CMK (cell line): Measurements from ENCODE around the gene ADGRG1.

Source experiments
- DNase-seq: peaks from one replicate; pipeline ENCODE4 v3.0.0-alpha.2; 2010; ENCODE audit warnings: low read depth

Gene ADGRG1

DNA sequence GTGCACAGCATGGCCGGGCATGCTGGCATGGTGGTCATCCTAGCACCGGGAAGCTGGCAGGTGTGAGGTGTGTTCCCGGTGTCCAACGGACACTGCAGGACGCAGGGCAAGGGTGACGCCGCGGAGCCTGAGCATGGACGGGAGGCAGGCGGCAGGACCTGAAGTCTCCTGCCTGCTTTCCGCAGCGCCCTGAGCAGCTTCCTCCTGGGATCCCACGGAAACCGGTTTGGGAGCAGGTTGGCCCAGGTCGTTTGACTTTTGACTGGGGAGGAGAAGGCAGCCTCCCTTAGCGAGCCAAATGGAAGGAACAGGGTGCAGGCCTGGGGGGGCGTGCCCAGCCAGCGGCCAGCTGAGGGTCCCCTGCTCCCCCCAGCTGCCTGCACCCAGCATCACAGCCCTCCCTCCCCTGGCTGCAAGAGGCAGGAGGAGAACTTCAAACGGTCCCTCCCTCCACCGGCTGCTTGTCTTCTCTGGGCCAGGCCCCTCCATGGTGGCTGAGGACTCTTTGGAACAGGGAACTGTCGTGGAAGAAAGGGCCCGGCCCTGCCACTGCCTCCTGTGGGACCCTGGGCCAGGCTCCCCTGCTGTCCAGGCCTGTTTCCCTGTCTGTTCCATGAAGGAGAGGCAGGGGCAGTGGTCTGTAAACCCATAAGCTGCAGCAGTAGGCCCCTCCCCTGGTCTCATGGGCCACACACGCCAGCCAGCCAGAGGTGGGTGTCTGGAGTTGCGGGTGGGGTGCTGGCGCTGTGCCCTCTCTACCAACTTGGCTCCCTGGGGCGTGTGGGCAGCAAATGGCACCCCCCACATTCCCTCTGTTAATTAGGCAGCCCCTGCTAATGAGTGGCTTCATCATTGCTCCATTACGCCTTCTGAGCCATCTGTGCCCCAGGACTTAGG, 7.8 kb upstream of the ADGRG1 start:
- no peak for DNase-seq

DNA sequence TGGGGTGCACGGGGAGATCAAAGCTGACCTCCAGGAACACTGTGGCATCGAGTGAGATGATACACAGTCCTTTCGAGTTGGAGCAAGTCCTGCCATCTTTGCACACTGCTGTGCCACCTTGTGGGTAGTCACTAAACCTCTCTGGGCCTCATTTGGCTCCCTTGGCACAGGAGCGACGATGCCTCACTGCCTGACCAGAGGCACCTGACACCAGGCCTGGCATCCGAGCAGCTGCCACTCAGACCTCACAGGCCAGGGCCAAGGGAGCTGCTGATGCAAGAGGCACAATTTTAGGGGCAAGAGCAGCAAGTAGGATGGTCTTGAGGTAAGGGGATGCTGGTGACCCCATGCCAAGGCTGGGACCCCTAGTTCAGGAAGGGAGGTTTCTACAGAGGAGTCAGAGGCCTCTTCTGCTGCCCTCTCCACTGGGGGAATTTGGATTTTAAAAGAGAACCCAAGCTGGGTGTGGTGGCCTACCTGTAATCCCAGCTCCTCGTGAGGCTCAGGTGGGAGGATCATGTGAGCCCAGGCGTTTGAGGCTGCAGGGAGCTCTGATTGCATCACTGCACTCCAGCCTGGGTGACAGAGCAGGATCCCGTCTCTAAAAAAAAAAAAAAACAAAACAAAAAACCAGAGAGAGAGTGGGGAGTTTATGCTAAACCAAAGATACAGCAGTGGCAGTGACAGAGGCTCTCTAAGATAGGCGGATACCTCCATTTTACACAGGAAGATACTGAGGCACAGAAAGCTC, 6.7 kb upstream of the ADGRG1 start:
- DNase-seq: no peak

- no peak for DNase-seq
Measured at GRCh38 chr16:57622361-57623250, 5.8 kb upstream of the ADGRG1 start.

- DNase-seq: no peak
Measured at GRCh38 chr16:57623251-57624043, 5.0 kb upstream of the ADGRG1 start.

DNA sequence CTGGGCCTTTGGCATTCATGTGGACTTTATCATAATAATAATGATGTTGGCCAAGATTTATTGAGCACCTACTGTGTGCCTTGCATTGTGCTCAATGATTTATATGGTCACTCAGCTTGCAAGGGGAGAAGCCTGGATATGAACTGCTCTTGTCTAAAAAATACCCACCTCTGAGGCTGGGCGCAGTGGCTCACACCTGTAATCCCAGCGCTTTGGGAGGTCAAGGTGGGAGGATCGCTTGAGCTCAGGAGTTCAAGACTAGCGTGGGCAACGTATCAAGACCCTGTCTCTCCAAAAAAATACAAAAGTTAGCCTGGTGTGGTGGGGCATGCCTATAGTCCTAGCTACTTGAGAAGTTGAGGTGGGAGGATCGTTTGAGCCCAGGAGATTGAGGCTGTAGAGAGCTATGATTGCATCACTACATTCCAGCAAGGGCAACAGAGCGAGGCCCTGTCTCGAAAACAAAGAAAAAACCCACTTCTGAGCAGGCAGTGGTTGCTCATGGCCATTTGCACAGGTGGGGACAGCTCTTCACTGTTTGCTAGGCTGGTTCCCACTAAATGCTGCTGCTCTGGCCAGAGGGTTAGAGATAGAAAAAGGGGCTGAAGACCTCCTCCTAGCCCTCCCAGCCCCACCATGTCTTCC, 4.3 kb upstream of the ADGRG1 start:
- no peak for DNase-seq

DNA sequence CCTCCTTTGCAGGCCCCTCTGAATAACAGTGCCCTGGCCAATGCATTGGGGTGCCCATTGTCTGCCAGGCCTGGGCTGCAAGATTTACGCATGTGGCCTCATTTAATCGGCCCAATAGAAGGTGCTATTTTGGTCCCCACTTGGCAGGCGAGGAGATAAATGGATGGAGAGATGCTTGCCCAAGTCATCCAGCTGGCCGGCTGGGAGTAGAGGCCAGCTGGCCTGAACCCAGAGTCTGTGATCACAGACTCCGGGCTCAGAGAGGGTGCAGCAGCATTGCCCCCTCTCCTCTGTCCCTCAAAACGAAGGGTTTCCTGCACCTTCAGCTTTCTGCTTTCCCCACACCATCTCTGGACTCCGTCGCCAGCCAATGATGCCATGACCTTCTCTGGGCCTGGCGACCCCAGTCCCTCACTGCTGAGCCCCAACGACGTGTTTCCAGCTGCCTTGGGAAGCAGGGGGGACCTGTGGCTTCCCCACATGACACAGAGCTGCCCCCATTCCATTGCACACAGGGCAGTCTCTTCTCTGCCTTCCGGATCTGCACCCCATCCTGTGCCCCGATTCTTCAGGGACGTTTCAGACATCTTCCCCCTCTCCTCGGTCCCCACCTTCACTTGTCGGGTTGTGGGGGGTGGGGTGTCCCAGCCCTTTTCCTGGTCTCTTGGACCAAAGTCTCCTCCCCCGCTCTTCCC, 3.5 kb upstream of the ADGRG1 start:
- DNase-seq: no peak

GRCh38 chr16:57626420-57627170, 1.8 kb upstream of the ADGRG1 start:
- DNase-seq: no peak

- no peak for DNase-seq
Measured at GRCh38 chr16:57627184-57627871, 1.1 kb upstream of the ADGRG1 start.

- DNase-seq: no peak
Measured at GRCh38 chr16:57628783-57629293, 408 bp downstream of the ADGRG1 start.

DNA sequence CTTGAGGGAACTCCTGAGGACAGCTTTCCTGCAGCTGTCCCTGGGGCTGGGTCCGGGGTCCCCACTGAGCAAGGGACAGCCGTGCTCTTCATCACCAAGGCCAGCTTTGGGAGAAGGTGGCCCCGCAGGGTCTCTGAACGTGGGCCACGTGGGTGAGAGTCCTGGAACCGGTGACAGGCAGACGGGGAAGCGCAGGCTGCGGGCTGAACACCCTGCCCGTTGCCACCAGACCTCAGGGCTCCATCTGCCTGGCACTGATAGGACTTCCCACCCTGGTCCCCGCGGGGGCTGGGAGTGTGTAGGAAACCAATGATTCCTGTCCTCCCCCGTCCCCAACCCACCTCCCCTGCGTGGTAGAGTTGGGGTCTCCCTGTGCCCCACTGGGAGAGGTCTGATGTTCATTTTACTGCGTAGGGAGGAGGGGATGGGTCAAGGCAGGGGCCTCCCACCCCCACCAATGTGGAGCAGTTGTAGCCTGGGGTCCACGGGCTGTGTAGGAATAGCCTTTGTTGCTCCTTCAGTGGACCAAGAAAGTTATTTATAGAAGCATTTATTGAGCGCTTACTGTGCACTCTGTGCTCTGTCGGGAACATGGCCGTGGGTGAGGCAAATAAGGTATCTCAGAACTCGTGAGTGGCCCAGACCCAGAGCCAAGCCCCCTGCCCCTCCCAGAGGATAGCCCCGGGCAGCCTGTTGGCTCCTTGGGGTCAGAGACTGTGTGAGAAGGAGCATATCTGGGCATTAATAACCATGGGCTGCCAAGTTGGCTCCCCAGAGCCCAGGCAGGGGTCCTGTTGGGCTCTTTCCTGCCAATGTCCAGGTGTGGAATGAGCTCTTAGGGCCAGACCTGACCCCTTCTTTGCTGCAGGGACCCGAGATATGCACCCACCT, 1.3 kb downstream of the ADGRG1 start:
- peak; percentile 75 for DNase-seq

- DNase-seq: no peak
Measured at GRCh38 chr16:57630407-57630797, 2.0 kb downstream of the ADGRG1 start.

DNA sequence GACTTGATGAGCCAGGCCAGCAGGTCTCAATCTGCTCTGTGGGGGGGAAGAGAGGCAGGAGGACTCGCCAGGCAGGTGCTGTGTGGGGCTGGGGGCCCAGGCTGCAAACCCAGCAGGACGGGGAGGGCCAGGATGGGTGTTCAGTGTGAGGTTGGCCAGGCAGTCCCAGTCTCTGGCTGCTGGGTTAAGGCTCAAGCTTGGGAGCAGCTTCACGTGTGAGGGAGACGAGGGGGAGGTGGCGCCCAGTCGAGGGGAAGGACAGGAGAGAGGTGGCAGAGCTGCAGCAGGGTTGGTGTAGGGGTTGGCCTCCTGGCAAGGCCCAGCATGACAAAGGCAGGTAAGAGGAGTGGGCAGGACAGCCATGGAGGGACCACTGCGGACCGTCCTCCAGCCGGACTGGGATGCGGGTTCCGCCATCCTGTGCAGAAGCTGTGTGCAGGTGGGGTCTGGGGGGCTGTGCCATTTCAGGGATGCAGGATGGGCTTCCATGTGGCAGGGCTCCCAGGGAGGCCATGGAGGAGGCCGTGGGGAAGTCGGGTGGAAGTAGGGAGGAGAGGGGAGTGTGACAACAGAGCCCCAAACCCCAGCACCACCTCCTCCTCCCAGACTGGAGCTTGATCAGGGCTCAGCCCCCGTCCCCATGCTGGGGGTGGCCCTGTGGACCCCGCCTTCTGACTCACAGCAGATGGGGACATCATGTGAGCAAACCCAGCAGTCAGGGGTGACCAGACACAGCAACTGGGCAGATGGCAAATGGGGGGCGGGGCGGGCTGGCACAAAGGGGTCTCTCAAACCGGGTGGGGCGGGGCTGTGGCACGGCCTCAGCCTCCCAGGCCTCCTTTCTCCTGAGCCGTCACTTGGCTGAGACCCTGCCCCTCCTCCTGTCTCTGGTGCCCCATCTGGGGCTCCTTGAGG, 2.8 kb downstream of the ADGRG1 start:
- no peak for DNase-seq

- no peak for DNase-seq
Measured at GRCh38 chr16:57632568-57632967, 4.1 kb downstream of the ADGRG1 start.

DNA sequence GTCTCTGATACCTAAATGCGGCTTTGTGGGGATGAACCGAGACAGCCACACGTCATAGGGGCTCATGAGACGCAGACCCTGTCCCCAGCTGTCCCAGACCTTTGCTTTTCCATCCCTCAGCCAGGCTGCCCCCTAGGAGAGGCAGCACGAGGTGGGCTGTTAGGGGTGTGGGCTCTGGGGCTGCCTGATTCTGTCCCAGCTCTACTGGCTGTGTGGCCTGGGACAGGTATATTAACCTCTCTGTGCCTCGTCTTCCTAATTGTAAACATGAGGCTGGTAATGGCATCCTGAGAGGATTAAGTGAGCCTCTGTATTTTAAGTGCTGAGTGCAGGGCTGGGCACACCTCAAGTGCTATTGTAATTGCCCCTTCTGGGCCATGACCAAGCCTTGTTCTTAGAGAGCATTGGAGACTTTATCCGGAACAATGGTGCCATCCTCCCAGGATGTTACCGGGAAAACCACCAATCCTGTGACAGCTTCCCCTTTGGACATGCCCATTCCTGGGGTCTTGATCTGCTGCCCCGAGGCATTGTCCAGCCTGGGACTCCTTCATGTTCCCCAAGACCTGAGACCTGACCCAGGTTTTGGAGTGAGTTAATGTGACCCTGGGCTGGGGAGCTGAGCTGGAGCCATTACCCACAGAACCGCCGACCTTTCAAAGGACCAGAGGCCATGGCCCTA, 5.1 kb downstream of the ADGRG1 start:
- DNase-seq: no peak

GRCh38 chr16:57634171-57634570, 5.7 kb downstream of the ADGRG1 start:
- DNase-seq: no peak
